ENCODE data around the gene CLDN9.

The CLDN9 gene, protein sequence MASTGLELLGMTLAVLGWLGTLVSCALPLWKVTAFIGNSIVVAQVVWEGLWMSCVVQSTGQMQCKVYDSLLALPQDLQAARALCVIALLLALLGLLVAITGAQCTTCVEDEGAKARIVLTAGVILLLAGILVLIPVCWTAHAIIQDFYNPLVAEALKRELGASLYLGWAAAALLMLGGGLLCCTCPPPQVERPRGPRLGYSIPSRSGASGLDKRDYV

DNA sequence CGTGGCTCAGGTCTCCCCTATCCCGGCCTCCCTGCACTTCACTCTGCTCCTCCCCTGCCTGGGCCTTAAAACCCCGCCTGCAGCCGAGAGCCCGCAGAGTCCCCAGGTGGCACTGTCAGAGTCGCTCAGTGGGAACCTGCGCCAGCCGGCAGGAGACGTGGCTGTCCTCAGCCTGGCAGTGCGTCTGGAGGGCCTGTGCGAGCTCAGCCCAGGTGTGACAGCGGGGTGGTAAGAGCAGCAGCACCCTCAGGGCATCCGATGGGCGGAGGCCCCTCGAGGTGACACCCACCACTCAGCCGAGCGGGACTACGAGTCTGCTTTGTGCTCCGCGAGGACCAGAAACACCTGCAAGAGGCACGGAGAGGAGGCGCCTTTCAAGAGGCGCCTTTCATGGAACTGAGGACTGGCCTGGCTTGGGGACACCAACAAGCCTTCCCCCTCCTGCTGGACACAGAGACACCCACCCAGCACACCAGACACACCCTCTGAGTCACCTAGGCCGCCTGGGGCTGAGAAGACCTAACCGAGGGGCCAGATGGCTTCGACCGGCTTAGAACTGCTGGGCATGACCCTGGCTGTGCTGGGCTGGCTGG is at the start of gene CLDN9:
TSS of gene CLDN9 (plus strand) at position 96 of the 593 bp plus-strand sequence. CDS start at position 536, 440 bp downstream.
- ATAC-seq (no peak), DNase-seq (no peak)
- Mint-ChIP-seq H3K27ac (no peak within 1 kb of the TSS), H3K4me1 (peaks cover 17% of the 10 kb centered on the region), H3K27me3 (peaks cover 59% of the 10 kb centered on the region), H3K9me3 (no peaks in the 10 kb centered on the region), H3K4me3 (peak within 1 kb of the TSS in 1 of 2 donors; percentile 41)

GRCh38 chr16:2963074-2963722 is 49.5 kb upstream of the CLDN9 start:
- Mint-ChIP-seq H3K4me3 (peak overlapping the region; percentile 88 to 91), H3K27ac (peak overlapping the region in 1 of 2 donors; percentile 12), H3K9me3 (no peaks in the 10 kb centered on the region), H3K27me3 (peaks cover 61% of the 10 kb centered on the region), H3K4me1 (peaks cover 50% of the 10 kb centered on the region)
- DNase-seq (peak in 1 of 2 donors; percentile 25), ATAC-seq (no peak)

GRCh38 chr16:2963723-2964474 is 48.8 kb upstream of the CLDN9 start, which contains the start of gene KREMEN2:
KREMEN2 (plus strand) TSS chr16:2964275; CDS start chr16:2964521, 246 bp downstream.
- no peaks in the 10 kb centered on the region for H3K9me3 Mint-ChIP-seq
- H3K27ac Mint-ChIP-seq = no peak within 1 kb of the TSS
- H3K4me3 Mint-ChIP-seq = peak within 1 kb of the TSS; percentile 88 to 91
- ATAC-seq (peak; percentile 14), DNase-seq (peak; percentile 36 to 37)
- H3K27me3 Mint-ChIP-seq = peaks cover 67% of the 10 kb centered on the region
- peaks cover 57% of the 10 kb centered on the region for H3K4me1 Mint-ChIP-seq

- H3K27ac Mint-ChIP-seq = no peak overlapping the region
- ATAC-seq (peak; percentile 25), DNase-seq (peak; percentile 76 to 79)
- peak overlapping the region; percentile 88 to 91 for H3K4me3 Mint-ChIP-seq
- no peaks in the 10 kb centered on the region for H3K9me3 Mint-ChIP-seq
- H3K4me1 Mint-ChIP-seq = peaks cover 57% of the 10 kb centered on the region
- peaks cover 67% of the 10 kb centered on the region for H3K27me3 Mint-ChIP-seq
Observed at GRCh38 chr16:2964475-2965336, 48.0 kb upstream of the CLDN9 start.

- Mint-ChIP-seq H3K9me3 (no peaks in the 10 kb centered on the region), H3K4me1 (peaks cover 70% of the 10 kb centered on the region), H3K27me3 (peaks cover 67% of the 10 kb centered on the region), H3K27ac (no peak overlapping the region), H3K4me3 (no peak overlapping the region)
- ATAC-seq = no peak
- DNase-seq = peak in 1 of 2 donors; percentile 11
Observed at GRCh38 chr16:2966043-2966807, 46.5 kb upstream of the CLDN9 start.

DNA sequence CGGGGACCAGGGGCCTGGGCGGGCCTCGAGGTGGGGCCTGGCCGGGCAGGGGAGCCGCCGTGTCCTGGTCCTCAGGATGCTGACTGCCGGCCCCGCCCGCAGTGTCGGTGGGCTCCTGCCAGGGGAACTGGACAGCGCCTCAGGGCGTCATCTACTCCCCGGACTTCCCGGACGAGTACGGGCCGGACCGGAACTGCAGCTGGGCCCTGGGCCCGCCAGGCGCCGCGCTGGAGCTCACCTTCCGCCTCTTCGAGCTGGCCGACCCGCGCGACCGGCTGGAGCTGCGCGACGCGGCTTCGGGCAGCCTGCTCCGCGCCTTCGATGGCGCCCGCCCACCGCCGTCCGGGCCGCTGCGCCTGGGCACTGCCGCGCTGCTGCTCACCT is 45.9 kb upstream of the CLDN9 start:
- no peak for ATAC-seq
- peaks cover 64% of the 10 kb centered on the region for H3K27me3 Mint-ChIP-seq
- H3K27ac Mint-ChIP-seq = no peak overlapping the region
- DNase-seq = peak in 1 of 2 donors; percentile 24
- no peak overlapping the region for H3K4me3 Mint-ChIP-seq
- peaks cover 68% of the 10 kb centered on the region for H3K4me1 Mint-ChIP-seq
- no peaks in the 10 kb centered on the region for H3K9me3 Mint-ChIP-seq

DNA sequence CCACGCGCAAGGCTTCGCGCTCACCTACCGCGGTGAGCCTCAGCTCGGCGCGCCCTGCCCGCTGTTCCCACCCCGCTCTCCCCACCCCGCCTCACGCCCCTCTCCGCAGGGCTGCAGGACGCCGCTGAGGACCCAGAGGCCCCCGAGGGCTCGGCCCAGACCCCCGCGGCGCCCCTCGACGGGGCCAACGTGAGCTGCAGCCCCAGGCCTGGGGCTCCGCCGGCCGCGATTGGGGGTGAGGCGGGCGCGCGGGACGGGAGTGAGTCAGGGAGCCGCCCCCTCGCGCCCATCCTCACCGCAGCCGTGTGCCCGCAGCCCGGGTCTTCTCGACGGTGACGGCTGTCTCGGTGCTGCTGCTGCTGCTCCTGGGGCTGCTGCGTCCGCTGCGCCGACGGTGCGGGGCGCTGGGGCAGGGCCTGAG is 45.5 kb upstream of the CLDN9 start:
- H3K9me3 Mint-ChIP-seq = no peaks in the 10 kb centered on the region
- ATAC-seq = no peak
- no peak overlapping the region for H3K4me3 Mint-ChIP-seq
- no peak overlapping the region for H3K27ac Mint-ChIP-seq
- peak in 1 of 2 donors; percentile 11 for DNase-seq
- H3K4me1 Mint-ChIP-seq = peaks cover 67% of the 10 kb centered on the region
- H3K27me3 Mint-ChIP-seq = peaks cover 59% of the 10 kb centered on the region

DNA sequence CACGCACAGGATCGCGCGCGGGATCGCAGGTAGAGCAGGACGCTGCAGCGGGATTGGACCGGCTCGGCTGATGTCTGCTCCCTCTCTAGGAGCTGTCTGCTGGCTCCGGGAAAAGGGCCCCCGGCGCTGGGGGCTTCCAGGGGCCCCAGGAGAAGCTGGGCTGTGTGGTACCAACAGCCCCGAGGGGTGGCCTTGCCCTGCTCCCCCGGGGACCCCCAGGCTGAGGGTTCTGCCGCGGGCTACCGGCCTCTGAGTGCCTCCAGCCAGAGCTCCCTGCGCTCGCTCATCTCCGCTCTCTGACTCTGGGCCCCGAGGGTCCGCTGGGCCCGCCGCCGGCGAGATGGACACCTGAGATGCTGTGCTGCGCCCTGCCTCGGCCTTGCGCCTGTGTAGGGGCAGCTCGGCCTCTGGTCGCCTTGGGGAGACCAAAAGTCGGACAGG is 45.0 kb upstream of the CLDN9 start:
- peaks cover 54% of the 10 kb centered on the region for H3K27me3 Mint-ChIP-seq
- ATAC-seq (no peak), DNase-seq (no peak)
- H3K27ac Mint-ChIP-seq = no peak overlapping the region
- peak overlapping the region; percentile 77 to 82 for H3K4me3 Mint-ChIP-seq
- H3K4me1 Mint-ChIP-seq = peaks cover 67% of the 10 kb centered on the region
- H3K9me3 Mint-ChIP-seq = no peaks in the 10 kb centered on the region

DNA sequence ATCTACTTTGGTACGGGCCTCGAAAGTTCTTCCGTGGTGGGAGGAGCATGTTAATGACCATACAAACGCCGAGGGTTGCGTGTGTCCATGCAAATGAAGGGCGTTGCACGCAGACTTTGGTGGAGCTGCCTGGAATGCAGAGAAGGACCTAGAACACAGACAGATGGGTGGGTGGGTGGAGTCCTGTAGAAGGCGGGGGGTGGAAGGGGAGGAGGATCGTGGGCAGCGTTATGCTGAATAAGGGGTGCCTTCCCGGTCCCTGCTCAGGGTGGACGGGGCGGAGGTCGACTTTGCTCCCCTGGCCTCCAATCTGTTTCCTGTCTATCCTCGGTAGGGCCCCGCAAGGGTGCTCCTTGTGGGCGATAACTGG is 44.4 kb upstream of the CLDN9 start:
- no peak for DNase-seq
- Mint-ChIP-seq H3K4me1 (peaks cover 65% of the 10 kb centered on the region), H3K9me3 (no peaks in the 10 kb centered on the region), H3K4me3 (peak overlapping the region; percentile 77 to 82), H3K27ac (peak overlapping the region in 1 of 2 donors; percentile 91), H3K27me3 (peaks cover 49% of the 10 kb centered on the region)
- ATAC-seq = no peak

DNA sequence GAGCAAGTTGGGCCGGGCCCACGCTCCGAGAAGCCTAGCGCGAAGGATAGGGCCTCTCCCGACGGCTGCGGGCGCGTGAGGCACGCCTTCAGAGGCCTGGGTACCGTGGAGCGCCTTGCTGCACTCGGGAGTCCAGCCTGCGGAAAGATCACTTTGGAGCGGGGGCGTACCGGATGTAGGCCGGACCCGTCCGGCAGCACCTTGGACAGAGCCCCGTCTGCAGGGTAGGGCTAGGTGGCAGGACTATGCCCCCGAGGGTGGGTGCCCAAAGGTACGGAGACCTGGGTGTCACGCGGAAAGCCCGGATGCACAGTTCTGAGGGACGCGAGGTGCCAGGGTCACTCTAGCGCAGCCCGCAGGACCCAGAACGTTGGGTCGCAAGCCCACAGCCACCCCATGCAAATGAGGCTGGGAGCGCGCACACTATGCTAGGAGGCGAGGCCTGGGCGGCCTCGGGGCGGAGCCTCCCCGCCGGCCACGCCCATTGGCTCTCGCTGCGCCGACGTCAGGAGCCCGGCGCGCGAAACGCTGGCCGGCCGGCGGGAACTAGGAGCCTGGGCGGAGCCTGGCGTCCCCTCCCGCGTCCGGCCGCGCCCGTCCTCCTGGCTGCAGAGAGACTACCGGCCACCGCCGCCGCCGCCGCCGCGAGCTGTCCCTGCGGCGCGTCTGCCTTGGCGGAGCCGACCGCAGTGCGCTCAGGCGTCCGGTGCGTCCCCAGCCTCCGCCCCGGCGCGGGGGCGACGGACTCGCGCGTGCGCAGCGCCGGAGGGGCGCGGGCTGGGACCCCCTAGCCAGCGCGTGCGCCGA is 43.8 kb upstream of the CLDN9 start, which contains the start of gene PAQR4:
TSS of gene PAQR4 (plus strand) at position 611 of the 807 bp plus-strand sequence. CDS start 327 bp downstream, outside the sequence.
- ATAC-seq (peak; percentile 82), DNase-seq (peak; percentile 88 to 89)
- peak within 1 kb of the TSS; percentile 77 to 86 for H3K4me3 Mint-ChIP-seq
- peak within 1 kb of the TSS in 1 of 2 donors; percentile 91 for H3K27ac Mint-ChIP-seq
- H3K9me3 Mint-ChIP-seq = no peaks in the 10 kb centered on the region
- H3K4me1 Mint-ChIP-seq = peaks cover 59% of the 10 kb centered on the region
- peaks cover 43% of the 10 kb centered on the region for H3K27me3 Mint-ChIP-seq

DNA sequence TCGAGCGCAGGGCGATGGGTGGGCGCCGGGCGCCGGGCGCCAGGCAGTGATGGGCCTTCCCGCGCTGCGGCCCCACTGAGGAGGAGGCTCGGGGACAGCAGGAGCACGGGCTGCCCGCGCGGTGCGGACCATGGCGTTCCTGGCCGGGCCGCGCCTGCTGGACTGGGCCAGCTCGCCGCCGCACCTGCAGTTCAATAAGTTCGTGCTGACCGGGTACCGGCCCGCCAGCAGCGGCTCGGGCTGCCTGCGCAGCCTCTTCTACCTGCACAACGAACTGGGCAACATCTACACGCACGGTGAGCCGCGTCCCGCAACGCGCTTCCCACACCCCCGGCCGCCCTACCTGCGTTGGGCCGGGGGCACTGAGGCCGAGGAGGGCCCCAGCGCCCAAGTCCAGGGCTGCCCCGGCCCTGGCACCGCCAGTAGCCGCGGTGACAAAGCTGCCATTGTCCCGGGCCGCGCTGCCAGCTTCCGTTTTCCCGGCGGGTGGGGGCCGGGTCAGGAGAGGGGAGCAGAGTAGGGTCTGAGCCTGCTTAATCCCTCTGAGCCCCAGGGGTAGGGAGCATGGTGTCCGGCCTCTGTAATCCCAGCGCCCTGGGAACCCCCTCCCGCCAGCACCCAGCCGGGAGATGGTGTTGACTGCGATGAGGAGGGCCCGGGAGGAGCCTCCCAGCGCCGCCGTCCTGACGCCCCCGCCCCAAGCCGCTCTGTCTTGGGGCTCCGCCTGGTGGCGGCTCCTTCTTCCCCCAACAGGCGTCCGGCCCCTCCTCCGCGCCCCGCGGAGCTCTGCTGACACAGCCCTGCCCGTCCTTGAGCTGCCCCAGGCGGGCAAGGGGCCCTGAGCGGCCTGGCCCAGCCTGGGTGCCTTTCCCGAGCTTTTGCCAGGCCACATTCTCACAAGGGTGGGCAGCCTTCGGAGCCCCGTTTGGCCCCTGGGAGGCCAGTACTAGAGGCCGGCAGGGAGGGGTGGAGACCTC is 42.9 kb upstream of the CLDN9 start:
- Mint-ChIP-seq H3K4me1 (peaks cover 50% of the 10 kb centered on the region), H3K27ac (peak overlapping the region in 1 of 2 donors; percentile 63), H3K27me3 (peaks cover 34% of the 10 kb centered on the region), H3K4me3 (peak overlapping the region; percentile 73 to 86), H3K9me3 (no peaks in the 10 kb centered on the region)
- ATAC-seq (peak; percentile 77), DNase-seq (peak; percentile 84 to 88)

- H3K9me3 Mint-ChIP-seq = no peaks in the 10 kb centered on the region
- DNase-seq (no peak), ATAC-seq (no peak)
- H3K27ac Mint-ChIP-seq = peak overlapping the region in 1 of 2 donors; percentile 87
- peak overlapping the region; percentile 73 to 86 for H3K4me3 Mint-ChIP-seq
- peaks cover 27% of the 10 kb centered on the region for H3K27me3 Mint-ChIP-seq
- H3K4me1 Mint-ChIP-seq = peaks cover 43% of the 10 kb centered on the region
Observed at GRCh38 chr16:2970563-2970962, 42.2 kb upstream of the CLDN9 start.
